WTC11 (cell line): ENCODE measurements around the gene NOX5.

ENCODE experiments used
- ESRRA ChIP-seq: sonication (generic); formaldehyde crosslinking; IDR thresholded peaks from 2 replicates; pipeline ENCODE4 v1.8.1; 2022; ENCODE audit warnings: mild to moderate bottlenecking, missing genetic modification reagents, borderline replicate concordance
- SMAD3 ChIP-seq: sonication (generic); formaldehyde crosslinking; IDR thresholded peaks from 2 replicates; pipeline ENCODE4 v1.8.0; 2022; ENCODE audit warnings: missing genetic modification reagents, mild to moderate bottlenecking, borderline replicate concordance
- TF ChIP-seq, protein P1 (sequence below): sonication (generic); formaldehyde crosslinking; IDR thresholded peaks from 2 replicates; pipeline ENCODE4 v1.8.0; 2022; ENCODE audit warnings: mild to moderate bottlenecking, missing genetic modification reagents
- TF ChIP-seq, protein P2 (sequence below): sonication (generic); formaldehyde crosslinking; conservative IDR thresholded peaks from 2 replicates; pipeline ENCODE4 v1.8.1; 2022; ENCODE audit warnings: mild to moderate bottlenecking, missing genetic modification reagents

GRCh38 chr15:69032703-69033373, 18.3 kb downstream of the NOX5 start:
- TF ChIP-seq SMAD3 (CRISPR knock-in tag) = no peak
- TF ChIP-seq ESRRA = no peak
- TF ChIP-seq, protein P1, sequence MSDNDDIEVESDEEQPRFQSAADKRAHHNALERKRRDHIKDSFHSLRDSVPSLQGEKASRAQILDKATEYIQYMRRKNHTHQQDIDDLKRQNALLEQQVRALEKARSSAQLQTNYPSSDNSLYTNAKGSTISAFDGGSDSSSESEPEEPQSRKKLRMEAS (CRISPR knock-in tag) = no peak
- TF ChIP-seq, protein P2, sequence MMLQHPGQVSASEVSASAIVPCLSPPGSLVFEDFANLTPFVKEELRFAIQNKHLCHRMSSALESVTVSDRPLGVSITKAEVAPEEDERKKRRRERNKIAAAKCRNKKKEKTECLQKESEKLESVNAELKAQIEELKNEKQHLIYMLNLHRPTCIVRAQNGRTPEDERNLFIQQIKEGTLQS (CRISPR knock-in tag) = no peak
